HepG2 (cell line): ENCODE results near the gene HDAC4. TPM values are rescaled to one million over a fixed set of nuclear protein-coding genes. Genes with fewer than 3 reads are reported as not detected.

Experiments used
- ATAC-seq: fragments of 200-7000 bp; cut with Tn5 transposase; 3 replicates; pipeline ENCODE4 v1.9.1; 2020; ENCODE audit warnings: mild to moderate bottlenecking, moderate library complexity
- BruUV-seq: library from RNA; stranded (reverse); fragments of 400-500 nt; replicated peaks from 2 replicates; lab custom pipeline; 2021; lab: Mats Ljungman, UMichigan
- CTCF ChIA-PET: fragments of 300-600 bp; formaldehyde crosslinking; extraction: SDS; loops from one replicate; lab custom pipeline; 2021; ENCODE audit warnings: low total read pairs, inconsistent platforms, low intra/inter-chr PET ratio; lab: Yijun Ruan, JAX
- POLR2A ChIA-PET: fragments of 350-600 bp; sonication (Branson Sonifier 250); formaldehyde crosslinking; loops from one replicate; lab custom pipeline; 2020; ENCODE audit warnings: antibody characterized with exemption, inconsistent platforms; lab: Yijun Ruan, JAX
- DNase-seq: peaks from one replicate; pipeline ENCODE4 v3.0.0-alpha.2; 2015; ENCODE audit warnings: low spot score
- FAIRE-seq: peaks from 3 replicates; lab custom pipeline; 2011; peaks lifted over from hg19 to GRCh38; lab: Jason Lieb, UNC
- H2AFZ ChIP-seq: one replicate; pipeline ENCODE4 v1.6.1; 2011; ENCODE audit warnings: low read length, inconsistent platforms
- H3K27ac ChIP-seq: fragments of 300-600 bp; 3 replicates; pipeline ENCODE4 v1.8.0; 2011; ENCODE audit warnings: mixed run types, mild to moderate bottlenecking, mixed read lengths, low read length, inconsistent platforms; ENCODE audit not compliant: insufficient read depth; ENCODE audit errors: extremely low read length
- H3K27me3 ChIP-seq, 2 experiments: fragments of 200-600 bp in 1 of 2; 2 replicates in 1 of 2; 3 replicates in 1 of 2; pipeline versions ENCODE4 v1.6.0 to v1.8.0; 2011; ENCODE audit warnings: low read length in 2 of 2, mild to moderate bottlenecking in 2 of 2, moderate library complexity in 2 of 2, inconsistent platforms in 1 of 2; ENCODE audit not compliant: insufficient read depth in 2 of 2, control insufficient read depth in 1 of 2
- H3K36me3 ChIP-seq, 2 experiments: fragments of 200-600 bp in 1 of 2; replicated peaks in 1 of 2; 2 replicates in 1 of 2; 3 replicates in 1 of 2; pipeline versions ENCODE4 v1.5.1 to v1.8.0; 2011; ENCODE audit warnings: low read length in 2 of 2, inconsistent platforms in 1 of 2; ENCODE audit not compliant: insufficient read depth in 2 of 2, control insufficient read depth in 1 of 2
- H3K4me1 ChIP-seq: 2 replicates; pipeline ENCODE4 v1.5.1; 2012; ENCODE audit warnings: low read length, inconsistent platforms; ENCODE audit not compliant: insufficient read depth
- H3K4me2 ChIP-seq: 2 replicates; pipeline ENCODE4 v1.6.0; 2011; ENCODE audit warnings: low read depth, low read length, inconsistent platforms
- H3K4me3 ChIP-seq, 3 experiments: fragments of 200-600 bp in 1 of 3; sonication (generic), shearing (Covaris generic) in 1 of 3; replicated peaks in 1 of 3; 2 replicates each; pipeline ENCODE4 v1.5.1; 2011 to 2016; ENCODE audit warnings: low read length in 3 of 3, inconsistent platforms in 2 of 3, low read depth in 2 of 3, mild to moderate bottlenecking in 2 of 3, control low read depth in 1 of 3, mixed read lengths in 1 of 3; ENCODE audit not compliant: insufficient read depth in 1 of 3
- H3K79me2 ChIP-seq: one replicate; pipeline ENCODE4 v1.6.1; 2011; ENCODE audit warnings: low read length, inconsistent platforms; ENCODE audit not compliant: insufficient read depth
- H3K9ac ChIP-seq: 2 replicates; pipeline ENCODE4 v1.6.0; 2011; ENCODE audit warnings: mild to moderate bottlenecking, low read depth, low read length, inconsistent platforms; ENCODE audit not compliant: insufficient read depth
- H3K9me3 ChIP-seq: 2 replicates; pipeline ENCODE4 v1.5.1; 2012; ENCODE audit warnings: mild to moderate bottlenecking, low read length
- H4K20me1 ChIP-seq: 2 replicates; pipeline ENCODE4 v1.6.0; 2011; ENCODE audit warnings: inconsistent platforms, mild to moderate bottlenecking, low read length, moderate library complexity; ENCODE audit not compliant: insufficient read depth
- ATRX ChIP-seq: sonication (generic); formaldehyde crosslinking; IDR thresholded peaks from 2 replicates; pipeline ENCODE4 v1.4.0; 2020; ENCODE audit warnings: missing genetic modification reagents, borderline replicate concordance
- CEBPZ ChIP-seq: IDR thresholded peaks from 2 replicates; pipeline ENCODE4 v1.6.1; 2012; ENCODE audit warnings: low read length, improper control_type of control experiment
- HOXA7 ChIP-seq: sonication (generic); formaldehyde crosslinking; IDR thresholded peaks from 2 replicates; pipeline ENCODE4 v1.8.1; 2022; ENCODE audit warnings: mild to moderate bottlenecking, missing genetic modification reagents, moderate library complexity
- HOXD1 ChIP-seq: sonication (generic); formaldehyde crosslinking; IDR thresholded peaks from 2 replicates; pipeline ENCODE4 v1.5.0; 2020; ENCODE audit warnings: missing genetic modification reagents
- IKZF1 ChIP-seq: fragments of 450-650 bp; IDR thresholded peaks from 2 replicates; pipeline ENCODE4 v1.7.1; 2016
- MEIS1 ChIP-seq: sonication (generic); formaldehyde crosslinking; IDR thresholded peaks from 2 replicates; pipeline ENCODE4 v1.9.0; 2021; ENCODE audit warnings: mild to moderate bottlenecking, missing genetic modification reagents, moderate library complexity, borderline replicate concordance
- NFE2L1 ChIP-seq: sonication (generic); formaldehyde crosslinking; IDR thresholded peaks from 2 replicates; pipeline ENCODE4 v1.4.0; 2020; ENCODE audit warnings: missing genetic modification reagents, mild to moderate bottlenecking, borderline replicate concordance
- NFIC ChIP-seq: IDR thresholded peaks from 2 replicates; pipeline ENCODE4 v1.6.1; 2012; ENCODE audit warnings: mild to moderate bottlenecking, low read length, inconsistent platforms
- NONO ChIP-seq, 2 experiments: fragments of 450-650 bp in 1 of 2; sonication (generic) in 1 of 2; formaldehyde crosslinking in 1 of 2; IDR thresholded peaks in 1 of 2; conservative IDR thresholded peaks in 1 of 2; 2 replicates each; pipeline versions ENCODE4 v1.6.1 to v1.8.0; 2017 to 2022; ENCODE audit warnings: mild to moderate bottlenecking in 1 of 2, missing genetic modification reagents in 1 of 2, moderate library complexity in 1 of 2
- NR1H2 ChIP-seq: sonication (generic); formaldehyde crosslinking; IDR thresholded peaks from 2 replicates; pipeline ENCODE4 v1.8.1; 2022; ENCODE audit warnings: low read depth, missing genetic modification reagents, borderline replicate concordance
- RARG ChIP-seq: sonication (generic); formaldehyde crosslinking; IDR thresholded peaks from 2 replicates; pipeline ENCODE4 v1.4.0; 2020; ENCODE audit warnings: low read depth, mild to moderate bottlenecking, missing genetic modification reagents
- RBAK ChIP-seq: sonication (generic); formaldehyde crosslinking; IDR thresholded peaks from 2 replicates; pipeline ENCODE4 v1.5.1; 2020; ENCODE audit warnings: mild to moderate bottlenecking, missing genetic modification reagents
- RFX5 ChIP-seq: IDR thresholded peaks from 2 replicates; pipeline ENCODE4 v1.6.1; 2011; ENCODE audit warnings: low read depth, low read length, improper control_type of control experiment
- ZNF12 ChIP-seq: sonication (generic); formaldehyde crosslinking; IDR thresholded peaks from 2 replicates; pipeline ENCODE4 v1.5.0; 2020; ENCODE audit warnings: missing genetic modification reagents
- ZNF136 ChIP-seq: sonication (generic); formaldehyde crosslinking; IDR thresholded peaks from 2 replicates; pipeline ENCODE4 v1.8.1; 2022; ENCODE audit warnings: low read depth, mild to moderate bottlenecking, moderate library complexity, missing genetic modification reagents
- ZNF761 ChIP-seq: sonication (generic); formaldehyde crosslinking; conservative IDR thresholded peaks from 2 replicates; pipeline ENCODE4 v1.4.0; 2020; ENCODE audit warnings: mild to moderate bottlenecking, missing genetic modification reagents
- WGBS: methylation state at CpG from one replicate; pipeline ENCODE4 v1.1.6; 2017; ENCODE audit warnings: low lambda C conversion rate; 5-methylcytosine and 5-hydroxymethylcytosine counted together
- in situ Hi-C: cut with HindIII; loops from 2 replicates; pipeline ENCODE4 v1.10.0; 2017; ENCODE audit warnings: low pct_unique_long_range_greater_than_20kb; ENCODE audit not compliant: extremely low pct_ligation_motif_present
- intact Hi-C: fragments of 100-400 bp; cut with micrococcal nuclease; formaldehyde crosslinking; loops from one replicate; pipeline ENCODE4 v1.10.0; 2022; ENCODE audit not compliant: unreplicated experiment
- polyA plus RNA-seq, 8 experiments: library from polyadenylated mRNA; depleted of rRNA in 3 of 8; stranded (reverse) in 7 of 8; unstranded in 1 of 8; fragments of >200 nt; fragmentation: Illumina TruSeq in 4 of 8; extraction: Trizol in 4 of 8; gene quantifications; 2 replicates each; pipeline versions ENCODE4 v1.2.1 to v1.2.3, GENCODE V29; 2011 to 2016; ENCODE audit warnings: low read depth in 4 of 8, missing spikeins in 1 of 8, mixed read lengths in 1 of 8; ENCODE audit not compliant: insufficient read depth in 1 of 8
- total RNA-seq, 5 experiments: library from RNA; depleted of rRNA; stranded (reverse); fragments of >200 nt; fragmentation: Illumina TruSeq; extraction: Trizol; gene quantifications; 2 replicates each; pipeline ENCODE4 v1.2.3, GENCODE V29; 2016; ENCODE audit warnings: low read depth in 1 of 5

HDAC4 gene
- total and polyA plus RNA-seq, 2 of the 13 experiments (the other 11 are each of a cell fraction or from before 2014, with no cell fraction given), result 10.1 to 11.5 TPM

- TF ChIP-seq CEBPZ (no peak), HOXA7 (CRISPR knock-in tag) (no peak), NFE2L1 (no peak), ATRX (CRISPR knock-in tag) (no peak), RBAK (CRISPR knock-in tag) (no peak), RARG (CRISPR knock-in tag) (no peak), NFIC (no peak)
Measured at GRCh38 chr2:239204136-239204875, 196.5 kb downstream of the HDAC4 start (continued).

- intact Hi-C loops (loop anchor here (10.0 kb wide), 1 partner anchor 1781 kb away; no protein-coding TSS in a partner anchor), in situ Hi-C loops (no loop called here)
- WGBS, result 95% methylated on average over 14 of the region's 14 CpGs
- Histone ChIP-seq H3K27me3 (no peaks in the 10 kb centered on the region), H3K36me3 (no peaks in the 10 kb centered on the region), H3K27ac (no peak overlapping the region), H3K9me3 (no peaks in the 10 kb centered on the region), H2AFZ (no peak overlapping the region), H4K20me1 (no peaks in the 10 kb centered on the region; the same call in 1 of the 2 replicates), H3K4me3 (no peak overlapping the region), H3K79me2 (no peaks in the 10 kb centered on the region), H3K4me2 (no peak overlapping the region), H3K4me1 (0 out of 2 replicates have a peak, but pooled peaks cover 5% of the 10 kb centered on the region), H3K9ac (no peak overlapping the region)
- ATAC-seq (no peak), DNase-seq (no peak), FAIRE-seq (no peak)
- ChIA-PET CTCF (no interaction called here), POLR2A (no interaction called here)
- TF ChIP-seq MEIS1 (CRISPR knock-in tag) (no peak), NONO (IDR thresholded peaks at IDR 0.05) (no peak), NONO (CRISPR knock-in tag; conservative IDR thresholded peaks at IDR 0.05) (no peak), HOXD1 (no peak), RFX5 (no peak), NR1H2 (CRISPR knock-in tag) (no peak), IKZF1 (no peak), RARG (CRISPR knock-in tag) (no peak), ZNF136 (CRISPR knock-in tag) (no peak), ZNF761 (CRISPR knock-in tag) (no peak), ZNF12 (CRISPR knock-in tag) (no peak)
- no TSS peak for BruUV-seq
Measured at GRCh38 chr2:239203443-239204135, 197.2 kb downstream of the HDAC4 start.
